Astrocyte (in vitro differentiated cells and primary cell): ENCODE measurements around the gene ALDH1A3. TPM values are rescaled to one million over a fixed set of nuclear protein-coding genes. Genes with fewer than 3 reads are reported as not detected.

ENCODE experiments used
- DNase-seq: peaks from one replicate; pipeline ENCODE4 v3.0.0-alpha.2; 2010; ENCODE audit warnings: low read depth
- FAIRE-seq: peaks from 2 replicates; lab custom pipeline; 2011; peaks lifted over from hg19 to GRCh38; lab: Jason Lieb, UNC
- H2AFZ ChIP-seq: 2 replicates; pipeline ENCODE4 v1.6.0; 2012; ENCODE audit warnings: low read depth, low read length, inconsistent platforms
- H3K27ac ChIP-seq: 2 replicates; pipeline ENCODE4 v1.5.1; 2011; ENCODE audit warnings: low read depth, low read length, inconsistent platforms
- H3K27me3 ChIP-seq: 2 replicates; pipeline ENCODE4 v1.6.0; 2011; ENCODE audit warnings: low read length, inconsistent platforms; ENCODE audit not compliant: insufficient read depth
- H3K36me3 ChIP-seq: 2 replicates; pipeline ENCODE4 v1.5.1; 2011; ENCODE audit warnings: low read length, inconsistent platforms; ENCODE audit not compliant: insufficient read depth
- H3K4me1 ChIP-seq: 2 replicates; pipeline ENCODE4 v1.5.1; 2011; ENCODE audit warnings: low read length, inconsistent platforms; ENCODE audit not compliant: insufficient read depth
- H3K4me2 ChIP-seq: 2 replicates; pipeline ENCODE4 v1.6.0; 2012; ENCODE audit warnings: low read length, inconsistent platforms
- H3K4me3 ChIP-seq: 2 replicates; pipeline ENCODE4 v1.5.1; 2011; ENCODE audit warnings: low read depth, mild to moderate bottlenecking, low read length, inconsistent platforms; ENCODE audit not compliant: insufficient read depth
- H3K79me2 ChIP-seq: 2 replicates; pipeline ENCODE4 v1.6.0; 2012; ENCODE audit warnings: mild to moderate bottlenecking, low read length, inconsistent platforms; ENCODE audit not compliant: insufficient read depth
- H3K9ac ChIP-seq: 2 replicates; pipeline ENCODE4 v1.6.0; 2012; ENCODE audit warnings: mild to moderate bottlenecking, low read length, inconsistent platforms
- H3K9me3 ChIP-seq: 2 replicates; pipeline ENCODE4 v1.5.1; 2012; ENCODE audit warnings: low read depth, mild to moderate bottlenecking, low read length, inconsistent platforms; ENCODE audit not compliant: insufficient read depth
- H4K20me1 ChIP-seq: 2 replicates; pipeline ENCODE4 v1.6.0; 2012; ENCODE audit warnings: low read length, inconsistent platforms; ENCODE audit not compliant: insufficient read depth
- H3K27ac Mint-ChIP-seq: one replicate; pipeline ENCODE4 v1.8.0; 2021; ENCODE audit warnings: mild to moderate bottlenecking, mixed read lengths; ENCODE audit not compliant: unreplicated experiment
- H3K27me3 Mint-ChIP-seq: one replicate; pipeline ENCODE4 v1.8.0; 2021; ENCODE audit warnings: low read depth, mixed read lengths; ENCODE audit not compliant: unreplicated experiment
- H3K36me3 Mint-ChIP-seq: one replicate; pipeline ENCODE4 v1.8.0; 2021; ENCODE audit warnings: low read depth, mixed read lengths; ENCODE audit not compliant: unreplicated experiment
- H3K4me1 Mint-ChIP-seq: one replicate; pipeline ENCODE4 v1.8.0; 2021; ENCODE audit warnings: low read depth, mixed read lengths; ENCODE audit not compliant: unreplicated experiment
- H3K4me3 Mint-ChIP-seq: one replicate; pipeline ENCODE4 v1.8.0; 2021; ENCODE audit warnings: mild to moderate bottlenecking, moderate library complexity, mixed read lengths; ENCODE audit not compliant: unreplicated experiment
- H3K9me3 Mint-ChIP-seq: one replicate; pipeline ENCODE4 v1.8.0; 2021; ENCODE audit warnings: mild to moderate bottlenecking, mixed read lengths; ENCODE audit not compliant: unreplicated experiment
- CTCF ChIP-seq: IDR thresholded peaks from 2 replicates; pipeline ENCODE4 v1.5.1; 2011; ENCODE audit warnings: low read depth, mild to moderate bottlenecking, inconsistent platforms, low read length, moderate library complexity; ENCODE audit not compliant: insufficient read depth
- EZH2 ChIP-seq: IDR thresholded peaks from 2 replicates; pipeline ENCODE4 v1.6.1; 2012; ENCODE audit warnings: mild to moderate bottlenecking, low read length, inconsistent platforms; ENCODE audit not compliant: insufficient read depth
- total RNA-seq: library from RNA; stranded (reverse); gene quantifications from 2 replicates; pipeline ENCODE4 v1.2.1, GENCODE V29; 2021

Gene ALDH1A3
- total RNA-seq, 1 donor from 2014 or later = 0.95 TPM

GRCh38 chr15:100903168-100903554, 23.5 kb downstream of the ALDH1A3 start:
- no peaks in the 10 kb centered on the region for H3K9me3 ChIP-seq
- no peak overlapping the region for H3K27ac Mint-ChIP-seq
- DNase-seq (no peak), FAIRE-seq (no peak)
- no peaks in the 10 kb centered on the region for H3K36me3 ChIP-seq
- no peaks in the 10 kb centered on the region for H3K36me3 Mint-ChIP-seq
- no peak for TF ChIP-seq EZH2
- no peak for TF ChIP-seq CTCF
- H3K27ac ChIP-seq = no peak overlapping the region
- H3K79me2 ChIP-seq = no peaks in the 10 kb centered on the region
- H3K27me3 ChIP-seq = no peaks in the 10 kb centered on the region
- no peak overlapping the region for H3K9ac ChIP-seq
- H3K9me3 Mint-ChIP-seq = peaks cover 4% of the 10 kb centered on the region
- no peaks in the 10 kb centered on the region for H3K4me1 Mint-ChIP-seq
- peak overlapping the region; percentile 79 for H2AFZ ChIP-seq
- H3K4me3 Mint-ChIP-seq = no peak overlapping the region
- peaks cover 4% of the 10 kb centered on the region for H3K4me1 ChIP-seq
- peaks cover 23% of the 10 kb centered on the region for H3K27me3 Mint-ChIP-seq
- no peaks in the 10 kb centered on the region for H4K20me1 ChIP-seq
- H3K4me3 ChIP-seq = no peak overlapping the region
- no peak overlapping the region for H3K4me2 ChIP-seq

GRCh38 chr15:100905850-100906249, 26.2 kb downstream of the ALDH1A3 start:
- no peaks in the 10 kb centered on the region for H3K36me3 Mint-ChIP-seq

More at GRCh38 chr15:100905850-100906249, 26.2 kb downstream of the ALDH1A3 start:
- TF ChIP-seq EZH2 (no peak), CTCF (no peak)
- H3K9me3 ChIP-seq = no peaks in the 10 kb centered on the region
- H3K36me3 ChIP-seq = no peaks in the 10 kb centered on the region
- no peaks in the 10 kb centered on the region for H3K79me2 ChIP-seq
- Mint-ChIP-seq H3K27me3 (peaks cover 23% of the 10 kb centered on the region), H3K4me1 (no peaks in the 10 kb centered on the region), H3K9me3 (peaks cover 4% of the 10 kb centered on the region), H3K4me3 (no peak overlapping the region), H3K27ac (no peak overlapping the region)
- H3K4me1 ChIP-seq = peaks cover 4% of the 10 kb centered on the region
- H4K20me1 ChIP-seq = no peaks in the 10 kb centered on the region
- DNase-seq (no peak), FAIRE-seq (no peak)
- no peak overlapping the region for H3K4me2 ChIP-seq
- no peak overlapping the region for H3K9ac ChIP-seq
- H2AFZ ChIP-seq = no peak overlapping the region
- H3K27me3 ChIP-seq = no peaks in the 10 kb centered on the region
- H3K27ac ChIP-seq = no peak overlapping the region
- no peak overlapping the region for H3K4me3 ChIP-seq
